C4-2B (cell line): ENCODE measurements around the gene NUP85.

Source experiments
- CTCF ChIP-seq: fragments of 450-650 bp; conservative IDR thresholded peaks from 2 replicates; pipeline ENCODE4 v1.5.1; 2017; ENCODE audit warnings: mild to moderate bottlenecking
- ZFX ChIP-seq: fragments of 450-650 bp; IDR thresholded peaks from 2 replicates; pipeline ENCODE4 v1.6.1; 2017

GRCh38 chr17:75209061-75209460 lies 3.6 kb downstream of the NUP85 start:
- TF ChIP-seq CTCF (no peak), ZFX (no peak)
